HFFc6 (cell line): ENCODE data around the gene SSMEM1. TPM values are rescaled to one million over a fixed set of nuclear protein-coding genes. Genes with fewer than 3 reads are reported as not detected.
A peak's percentile ranks its signal among the peaks of the same experiment; 100 is the strongest.
"Not testable (repeated sequence)": the region's sequence is repeated elsewhere in the genome, so short reads cannot be mapped to it uniquely, and the experiment has no call there.

Source experiments
- DNase-seq: peaks from one replicate; pipeline ENCODE4 v3.0.0-alpha.2; 2018
- H3K27ac Mint-ChIP-seq: 2 replicates; pipeline ENCODE4 v1.8.0; 2020; ENCODE audit warnings: mild to moderate bottlenecking, mixed read lengths
- H3K27me3 Mint-ChIP-seq: 2 replicates; pipeline ENCODE4 v1.8.0; 2021; ENCODE audit warnings: mild to moderate bottlenecking, moderate library complexity, mixed read lengths; ENCODE audit not compliant: insufficient read depth
- H3K36me3 Mint-ChIP-seq: 2 replicates; pipeline ENCODE4 v1.8.0; 2021; ENCODE audit warnings: low read depth, mixed read lengths
- H3K4me1 Mint-ChIP-seq: 2 replicates; pipeline ENCODE4 v1.8.0; 2020; ENCODE audit warnings: low read depth, mixed read lengths
- H3K4me3 Mint-ChIP-seq: 2 replicates; pipeline ENCODE4 v1.8.0; 2020; ENCODE audit warnings: mild to moderate bottlenecking, moderate library complexity, mixed read lengths
- H3K9me3 Mint-ChIP-seq: 2 replicates; pipeline ENCODE4 v1.8.0; 2020; ENCODE audit warnings: mild to moderate bottlenecking, mixed read lengths
- total RNA-seq, 6 experiments: library from RNA; stranded (reverse); fragmentation: NEBNext Ultra II Directional; extraction: Animal tissue kit (Norgen Biotek cat#: 25700); gene quantifications; 2 replicates in 1 of 6; 3 replicates in 5 of 6; pipeline ENCODE4 v1.2.3, GENCODE V29; 2021
- TF ChIP-seq, protein P1 (sequence below): fragments of 200-600 bp; sonication (generic); IDR thresholded peaks from 2 replicates; pipeline ENCODE4 v1.5.0; 2021; ENCODE audit warnings: antibody characterized with exemption, mild to moderate bottlenecking

SSMEM1 gene
- total RNA-seq, 6 experiments from 2014 or later: not detected

- Mint-ChIP-seq H3K27ac (no peak overlapping the region), H3K4me3 (no peak overlapping the region), H3K27me3 (peaks cover 24% of the 10 kb centered on the region), H3K4me1 (peaks cover 20% of the 10 kb centered on the region), H3K36me3 (no peaks in the 10 kb centered on the region), H3K9me3 (no peaks in the 10 kb centered on the region)
- no peak for DNase-seq
- TF ChIP-seq, protein P1, sequence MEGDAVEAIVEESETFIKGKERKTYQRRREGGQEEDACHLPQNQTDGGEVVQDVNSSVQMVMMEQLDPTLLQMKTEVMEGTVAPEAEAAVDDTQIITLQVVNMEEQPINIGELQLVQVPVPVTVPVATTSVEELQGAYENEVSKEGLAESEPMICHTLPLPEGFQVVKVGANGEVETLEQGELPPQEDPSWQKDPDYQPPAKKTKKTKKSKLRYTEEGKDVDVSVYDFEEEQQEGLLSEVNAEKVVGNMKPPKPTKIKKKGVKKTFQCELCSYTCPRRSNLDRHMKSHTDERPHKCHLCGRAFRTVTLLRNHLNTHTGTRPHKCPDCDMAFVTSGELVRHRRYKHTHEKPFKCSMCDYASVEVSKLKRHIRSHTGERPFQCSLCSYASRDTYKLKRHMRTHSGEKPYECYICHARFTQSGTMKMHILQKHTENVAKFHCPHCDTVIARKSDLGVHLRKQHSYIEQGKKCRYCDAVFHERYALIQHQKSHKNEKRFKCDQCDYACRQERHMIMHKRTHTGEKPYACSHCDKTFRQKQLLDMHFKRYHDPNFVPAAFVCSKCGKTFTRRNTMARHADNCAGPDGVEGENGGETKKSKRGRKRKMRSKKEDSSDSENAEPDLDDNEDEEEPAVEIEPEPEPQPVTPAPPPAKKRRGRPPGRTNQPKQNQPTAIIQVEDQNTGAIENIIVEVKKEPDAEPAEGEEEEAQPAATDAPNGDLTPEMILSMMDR: no peak
Measured at GRCh38 chr7:130240240-130240639, 32.6 kb downstream of the SSMEM1 start.

GRCh38 chr7:130242198-130243014, 34.7 kb downstream of the SSMEM1 start:
- no peak overlapping the region for H3K4me3 Mint-ChIP-seq
- no peak overlapping the region for H3K27ac Mint-ChIP-seq
- H3K27me3 Mint-ChIP-seq: peaks cover 27% of the 10 kb centered on the region
- TF ChIP-seq, protein P1: peak; percentile 86
- H3K9me3 Mint-ChIP-seq: peaks cover 8% of the 10 kb centered on the region
- peaks cover 20% of the 10 kb centered on the region for H3K4me1 Mint-ChIP-seq
- peak; percentile 70 for DNase-seq
- 0 out of 2 replicates have a peak, but pooled peaks cover 7% of the 10 kb centered on the region for H3K36me3 Mint-ChIP-seq

DNA sequence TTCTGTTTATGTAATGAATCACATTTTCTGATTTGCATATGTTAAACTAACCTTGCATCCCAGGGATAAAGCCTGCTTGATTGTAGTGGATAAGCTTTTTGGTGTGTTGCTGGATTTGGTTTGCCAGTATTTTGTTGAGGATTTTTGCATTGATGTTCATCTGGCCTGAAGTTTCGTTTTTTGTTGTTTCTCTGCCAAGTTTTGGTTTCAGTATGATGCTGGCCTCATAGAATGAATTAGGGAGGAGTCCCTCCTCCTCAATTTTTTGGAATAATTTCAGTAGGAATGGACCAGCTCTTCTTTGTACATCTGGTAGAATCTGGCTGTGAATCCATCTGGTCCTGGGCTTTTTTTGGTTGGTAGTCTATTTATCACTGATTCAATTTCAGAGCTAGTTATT, 35.8 kb downstream of the SSMEM1 start:
- not testable (repeated sequence) for H3K27ac Mint-ChIP-seq

GRCh38 chr7:130246491-130246890, 38.8 kb downstream of the SSMEM1 start:
- H3K4me3 Mint-ChIP-seq, H3K36me3 Mint-ChIP-seq, H3K9me3 Mint-ChIP-seq, H3K27ac Mint-ChIP-seq, DNase-seq: not testable (repeated sequence)
- H3K27me3 Mint-ChIP-seq: peaks cover 32% of the 10 kb centered on the region
- H3K4me1 Mint-ChIP-seq: peaks cover 20% of the 10 kb centered on the region

More for the DNA sequence above, 35.8 kb downstream of the SSMEM1 start:
- DNase-seq, H3K9me3 Mint-ChIP-seq, H3K4me3 Mint-ChIP-seq, H3K36me3 Mint-ChIP-seq: not testable (repeated sequence)
- Mint-ChIP-seq H3K4me1 (peaks cover 20% of the 10 kb centered on the region), H3K27me3 (peaks cover 25% of the 10 kb centered on the region)

DNA sequence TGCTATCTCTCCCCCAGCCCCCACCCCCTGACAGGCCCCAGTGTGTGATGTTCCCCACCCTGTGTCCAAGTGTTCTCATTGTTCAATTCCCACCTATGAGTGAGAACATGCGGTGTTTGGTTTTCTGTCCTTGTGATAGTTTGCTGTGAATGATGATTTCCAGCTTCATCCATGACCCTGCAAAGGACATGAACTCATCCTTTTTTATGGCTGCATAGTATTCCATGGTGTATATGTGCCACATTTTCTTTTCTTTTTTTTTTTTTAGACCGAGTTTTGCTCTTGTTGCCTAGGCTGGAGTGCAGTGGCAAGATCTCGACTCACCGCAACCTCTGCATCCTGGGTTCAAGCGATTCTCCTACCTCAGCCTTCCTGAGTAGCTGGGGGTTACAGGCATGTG, 41.2 kb downstream of the SSMEM1 start:
- H3K9me3 Mint-ChIP-seq: peaks cover 15% of the 10 kb centered on the region

DNA sequence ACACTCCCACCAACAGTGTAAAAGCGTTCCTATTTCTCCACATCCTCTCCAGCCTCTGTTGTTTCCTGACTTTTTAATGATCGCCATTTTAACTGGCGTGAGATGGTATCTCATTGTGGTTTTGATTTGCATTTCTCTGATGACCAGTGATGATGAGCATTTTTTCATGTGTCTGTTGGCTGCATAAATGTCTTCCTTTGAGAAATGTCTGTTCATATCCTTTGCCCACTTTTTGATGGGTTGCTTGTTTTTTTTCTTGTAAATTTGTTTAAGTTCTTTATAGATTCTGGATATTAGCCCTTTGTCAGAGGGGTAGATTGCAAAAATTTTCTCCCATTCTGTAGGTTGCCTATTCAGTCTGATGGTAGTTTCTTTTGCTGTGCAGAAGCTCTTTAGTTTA, 42.0 kb downstream of the SSMEM1 start:
- Mint-ChIP-seq H3K27me3 (peaks cover 44% of the 10 kb centered on the region), H3K9me3 (peaks cover 19% of the 10 kb centered on the region), H3K36me3 (peaks cover 14% of the 10 kb centered on the region)
- H3K4me1 Mint-ChIP-seq, DNase-seq, H3K4me3 Mint-ChIP-seq, H3K27ac Mint-ChIP-seq: not testable (repeated sequence)

More for the DNA sequence above, 41.2 kb downstream of the SSMEM1 start:
- Mint-ChIP-seq H3K27me3 (peaks cover 48% of the 10 kb centered on the region), H3K36me3 (peaks cover 14% of the 10 kb centered on the region)
- not testable (repeated sequence) for DNase-seq, H3K4me3 Mint-ChIP-seq, H3K4me1 Mint-ChIP-seq, H3K27ac Mint-ChIP-seq

- TF ChIP-seq, protein P1: no peak
- no peak for DNase-seq
- H3K4me1 Mint-ChIP-seq: no peaks in the 10 kb centered on the region
- peaks cover 44% of the 10 kb centered on the region for H3K9me3 Mint-ChIP-seq
- H3K27ac Mint-ChIP-seq: no peak overlapping the region
- peaks cover 41% of the 10 kb centered on the region for H3K27me3 Mint-ChIP-seq
- no peak overlapping the region for H3K4me3 Mint-ChIP-seq
- peaks cover 16% of the 10 kb centered on the region for H3K36me3 Mint-ChIP-seq
Measured at GRCh38 chr7:130254555-130254954, 46.9 kb downstream of the SSMEM1 start.
